H1 (cell line): ENCODE data around the gene NANOS2. TPM values are rescaled to one million over a fixed set of nuclear protein-coding genes. Genes with fewer than 3 reads are reported as not detected.

Source experiments
- RBBP5 ChIP-seq: IDR thresholded peaks from 2 replicates; pipeline ENCODE4 v1.7.1; 2012; ENCODE audit warnings: low read depth, mild to moderate bottlenecking, inconsistent platforms, low read length, moderate library complexity, borderline replicate concordance
- polyA plus RNA-seq, 7 experiments: library from polyadenylated mRNA; depleted of rRNA in 3 of 7; stranded (reverse) in 5 of 7; unstranded in 2 of 7; fragments of >200 nt in 5 of 7; fragments of 200-250 nt in 2 of 7; gene quantifications; 1 replicate in 5 of 7; 2 replicates in 1 of 7; 4 replicates in 1 of 7; pipeline versions ENCODE4 v1.2.1 to v1.2.3, GENCODE V29; 2011 to 2013; ENCODE audit warnings: missing spikeins in 2 of 7, mixed read lengths in 2 of 7
- total RNA-seq: library from RNA; stranded (reverse); fragmentation: NEBNext Ultra II Directional; extraction: Animal tissue kit (Norgen Biotek cat#: 25700); gene quantifications from 2 replicates; pipeline ENCODE4 v1.2.1, GENCODE V29; 2021
- TF ChIP-seq, protein P1 (sequence below): IDR thresholded peaks from 2 replicates; pipeline ENCODE4 v1.6.1; 2012; ENCODE audit warnings: inconsistent platforms

Gene NANOS2
- total and polyA plus RNA-seq, 2 of the 8 experiments (the other 6 are each of a cell fraction or from before 2014, with no cell fraction given), result 0.20 TPM; not detected in 1

DNA sequence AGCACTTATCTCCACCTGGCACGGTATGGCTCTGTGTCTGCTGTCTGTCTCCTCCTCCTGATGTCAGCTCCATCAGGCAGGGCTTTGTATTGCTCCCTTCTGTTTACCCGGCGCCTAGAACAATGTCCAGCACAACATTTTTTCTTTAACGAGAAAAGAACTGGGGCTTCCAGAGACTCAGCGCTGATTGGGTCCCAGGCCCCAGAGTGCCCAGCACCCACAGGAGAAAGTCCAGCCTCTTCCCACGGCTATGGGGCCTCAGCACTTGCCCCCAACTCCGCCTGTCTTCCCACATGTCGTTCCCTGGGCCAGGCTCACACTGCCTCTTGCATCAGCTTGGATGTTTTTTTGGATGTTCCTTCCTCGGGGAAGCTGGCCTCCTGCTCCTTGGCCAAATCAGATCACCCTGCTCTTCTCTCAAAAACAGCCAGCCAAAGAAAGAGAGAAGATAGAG is 19.0 kb downstream of the NANOS2 start (continued):
- TF ChIP-seq, protein P1, sequence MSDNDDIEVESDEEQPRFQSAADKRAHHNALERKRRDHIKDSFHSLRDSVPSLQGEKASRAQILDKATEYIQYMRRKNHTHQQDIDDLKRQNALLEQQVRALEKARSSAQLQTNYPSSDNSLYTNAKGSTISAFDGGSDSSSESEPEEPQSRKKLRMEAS, result no peak
- no peak for TF ChIP-seq RBBP5
